T-helper 1 cell (primary cell): ENCODE data around the gene C19orf85.
"Not testable (repeated sequence)": the region's sequence is repeated elsewhere in the genome, so short reads cannot be mapped to it uniquely, and the experiment has no call there.

Experiments used
- DNase-seq, 5 donors: peaks; one replicate each; pipeline ENCODE4 v3.0.0-alpha.2; 2012 to 2020
- total RNA-seq, 4 donors: gene quantifications; one replicate each; lab custom pipeline; 2026; lab: John Stamatoyannopoulos, UW

The C19orf85 gene
- total RNA-seq = 0 reads per million in 4 donors

- DNase-seq = no peak
Measured at GRCh38 chr19:55464662-55465054, at the start of gene C19orf85. Gene C19orf85, minus strand, starts transcription at chr19:55464751. Its CDS starts 197 bp downstream, at chr19:55464554.

- DNase-seq = no peak
Measured at GRCh38 chr19:55508120-55508519, 43.6 kb upstream of the C19orf85 start.

GRCh38 chr19:55504981-55505380 lies 40.4 kb upstream of the C19orf85 start:
- no peak for DNase-seq

GRCh38 chr19:55504252-55504603 lies 39.7 kb upstream of the C19orf85 start:
- no peak for DNase-seq

GRCh38 chr19:55503502-55504251 lies 39.1 kb upstream of the C19orf85 start:
- peak; percentile 79 to 95 (median 87) for DNase-seq

GRCh38 chr19:55503157-55503501 lies 38.6 kb upstream of the C19orf85 start:
- no peak for DNase-seq

GRCh38 chr19:55502197-55502952 lies 37.8 kb upstream of the C19orf85 start:
- no peak for DNase-seq

- no peak for DNase-seq
Measured at GRCh38 chr19:55500368-55500952, 35.9 kb upstream of the C19orf85 start.

GRCh38 chr19:55498246-55498840 lies 33.8 kb upstream of the C19orf85 start:
- no peak for DNase-seq

- DNase-seq = no peak
Measured at GRCh38 chr19:55497763-55498162, 33.2 kb upstream of the C19orf85 start.

GRCh38 chr19:55496820-55497219 lies 32.3 kb upstream of the C19orf85 start:
- DNase-seq = not testable (repeated sequence)

GRCh38 chr19:55495646-55496349 lies 31.2 kb upstream of the C19orf85 start:
- DNase-seq = no peak

GRCh38 chr19:55494172-55494761 lies 29.7 kb upstream of the C19orf85 start:
- no peak for DNase-seq

- no peak for DNase-seq
Measured at GRCh38 chr19:55493645-55494171, 29.2 kb upstream of the C19orf85 start.

- DNase-seq = no peak
Measured at GRCh38 chr19:55493052-55493644, 28.6 kb upstream of the C19orf85 start.

GRCh38 chr19:55492362-55492944 lies 27.9 kb upstream of the C19orf85 start:
- DNase-seq = no peak

GRCh38 chr19:55491546-55492360 lies 27.2 kb upstream of the C19orf85 start:
- DNase-seq = no peak

GRCh38 chr19:55490478-55491432 lies 26.2 kb upstream of the C19orf85 start:
- no peak for DNase-seq
